GM19025 (cell line): ENCODE data around the gene RAB3IL1.
"Not testable (repeated sequence)": the region's sequence is repeated elsewhere in the genome, so short reads cannot be mapped to it uniquely, and the experiment has no call there.

ENCODE experiments used
- ATAC-seq: cut with Tn5 transposase; IDR thresholded peaks from one replicate; pipeline ENCODE4 v1.9.1; 2021; ENCODE audit warnings: mild to moderate bottlenecking, low read depth, moderate library complexity; ENCODE audit not compliant: unreplicated experiment

RAB3IL1 gene

GRCh38 chr11:61888590-61888989, 28.8 kb downstream of the RAB3IL1 start:
- no peak for ATAC-seq

- ATAC-seq = no peak
Observed at GRCh38 chr11:61887839-61888494, 29.4 kb downstream of the RAB3IL1 start.

- no peak for ATAC-seq
Observed at GRCh38 chr11:61886643-61887042, 30.7 kb downstream of the RAB3IL1 start.

GRCh38 chr11:61885784-61886580, 31.4 kb downstream of the RAB3IL1 start:
- no peak for ATAC-seq

GRCh38 chr11:61885166-61885778, 32.1 kb downstream of the RAB3IL1 start:
- ATAC-seq = no peak

GRCh38 chr11:61883947-61884346, 33.4 kb downstream of the RAB3IL1 start:
- no peak for ATAC-seq

GRCh38 chr11:61883327-61883726, 34.0 kb downstream of the RAB3IL1 start:
- ATAC-seq = no peak

GRCh38 chr11:61882879-61883278, 34.5 kb downstream of the RAB3IL1 start:
- ATAC-seq = no peak

GRCh38 chr11:61882267-61882666, 35.1 kb downstream of the RAB3IL1 start:
- not testable (repeated sequence) for ATAC-seq

- ATAC-seq = no peak
Observed at GRCh38 chr11:61881397-61881796, 36.0 kb downstream of the RAB3IL1 start.

- no peak for ATAC-seq
Observed at GRCh38 chr11:61880454-61880853, 36.9 kb downstream of the RAB3IL1 start.

GRCh38 chr11:61880031-61880430, 37.3 kb downstream of the RAB3IL1 start:
- no peak for ATAC-seq

GRCh38 chr11:61879152-61879551, 38.2 kb downstream of the RAB3IL1 start:
- no peak for ATAC-seq

- no peak for ATAC-seq
Observed at GRCh38 chr11:61875698-61876097, 41.7 kb downstream of the RAB3IL1 start.

GRCh38 chr11:61874853-61875252, 42.5 kb downstream of the RAB3IL1 start:
- no peak for ATAC-seq

GRCh38 chr11:61874377-61874809, 43.0 kb downstream of the RAB3IL1 start:
- no peak for ATAC-seq

- no peak for ATAC-seq
Observed at GRCh38 chr11:61873588-61874376, 43.6 kb downstream of the RAB3IL1 start.

- ATAC-seq = no peak
Observed at GRCh38 chr11:61872935-61873565, 44.3 kb downstream of the RAB3IL1 start.

- no peak for ATAC-seq
Observed at GRCh38 chr11:61871158-61871597, 46.2 kb downstream of the RAB3IL1 start.

- no peak for ATAC-seq
Observed at GRCh38 chr11:61870541-61871031, 46.8 kb downstream of the RAB3IL1 start.
